ENCODE results near the gene GLT1D1. TPM values are rescaled to one million over a fixed set of nuclear protein-coding genes. Genes with fewer than 3 reads are reported as not detected.

The GLT1D1 gene
- polyA plus RNA-seq, 3 donors = 40.6 to 55.6 (median 53.3) TPM

GRCh38 chr12:128813883-128814282 lies 39.4 kb upstream of the GLT1D1 start:
- peak in 1 of 3 donors; percentile 49 for DNase-seq

More at GRCh38 chr12:128813883-128814282, 39.4 kb upstream of the GLT1D1 start:
- intact Hi-C loops (cut with micrococcal nuclease) = no loop called here
- Histone ChIP-seq H3K79me2 (ENCODE audit: insufficient read depth, low read length) (peaks cover 100% of the 10 kb centered on the region), H3K4me2 (replicated peaks; ENCODE audit: extremely low read depth, low read length, poor library complexity, severe bottlenecking) (no peak overlapping the region), H3K9me3 (replicated peaks in 1 of 2; ENCODE audit: control insufficient read depth in 1 of 2, insufficient read depth in 1 of 2, low read length in 2 of 2) (no peaks in the 10 kb centered on the region), H3K9ac (ENCODE audit: insufficient read depth, low read length, poor library complexity, severe bottlenecking) (no peak overlapping the region), H3K27ac (ENCODE audit: low read depth in 1 of 2, low read length in 2 of 2) (peak overlapping the region in 1 of 2 donors; percentile 18), H4K20me1 (ENCODE audit: insufficient read depth, low read length) (peaks cover 88% of the 10 kb centered on the region), H3K36me3 (replicated peaks in 1 of 2; ENCODE audit: control insufficient read depth in 1 of 2, insufficient read depth in 2 of 2, low read length in 2 of 2) (peaks cover 30 to 55% of the 10 kb centered on the region in 2 donors), H3K27me3 (ENCODE audit: control insufficient read depth in 2 of 2, insufficient read depth in 2 of 2, low read length in 2 of 2) (no peaks in the 10 kb centered on the region), H2AFZ (ENCODE audit: insufficient read depth, low read depth, low read length, poor library complexity, severe bottlenecking) (no peak overlapping the region), H3K4me3 (replicated peaks in 1 of 3; ENCODE audit: low read depth in 2 of 3, low read length in 3 of 3) (no peak overlapping the region), H3K4me1 (ENCODE audit: control insufficient read depth in 1 of 2, insufficient read depth in 2 of 2, low read length in 2 of 2) (peaks cover 56 to 58% of the 10 kb centered on the region in 2 donors)
- Mint-ChIP-seq H3K4me1 (peaks cover 52% of the 10 kb centered on the region), H3K9me3 (no peaks in the 10 kb centered on the region), H3K27me3 (ENCODE audit: low read depth in 3 of 3) (peaks cover 0 to 2% (median 0%) of the 10 kb centered on the region in 3 donors), H3K36me3 (peaks cover 48 to 70% of the 10 kb centered on the region in 2 donors), H3K4me3 (no peak overlapping the region), H3K27ac (peak overlapping the region in 2 of 7 donors; percentile 66 to 78)
- no peak for TF ChIP-seq CTCF (IDR thresholded peaks at IDR 0.05)
- 82% methylated on average over 10 of the region's 10 CpGs for whole genome bisulfite sequencing (ENCODE audit: insufficient coverage)

All from CD14-positive monocyte (primary cell).